Adrenal gland (tissue), 5 donors: Measurements from ENCODE around the gene MCOLN3.

Experiments
- CTCF ChIP-seq, 6 experiments: fragments of 450-650 bp in 4 of 6; fragments of 200-600 bp in 2 of 6; sonication (generic) in 1 of 6; IDR thresholded peaks; 1 replicate in 5 of 6; 2 replicates in 1 of 6; pipeline versions ENCODE4 v1.5.1 to v1.8.0; 2016 to 2021; ENCODE audit warnings: antibody characterized with exemption in 6 of 6, mild to moderate bottlenecking in 2 of 6, moderate library complexity in 1 of 6
- POLR2A ChIP-seq, 2 donors: fragments of 450-650 bp; IDR thresholded peaks; one replicate each; pipeline ENCODE4 v1.6.1; 2017; ENCODE audit warnings: antibody characterized with exemption in 2 of 2, mild to moderate bottlenecking in 2 of 2, moderate library complexity in 1 of 2
- donor health status: DM: no; HTN: no; CAD: no.

- no peak for TF ChIP-seq CTCF (IDR thresholded peaks at IDR 0.05)
- no peak for TF ChIP-seq POLR2A (IDR thresholded peaks at IDR 0.05)
Measured at GRCh38 chr1:85070972-85071492, 22.7 kb upstream of the MCOLN3 start.
